WI38 (cell line): ENCODE measurements around the gene SLC1A1.

Experiments used
- H3K4me3 ChIP-seq: 2 replicates; pipeline ENCODE4 v1.5.1; 2011; ENCODE audit warnings: low read depth, mild to moderate bottlenecking, control low read depth, low read length
- TF ChIP-seq, protein P1 (sequence below): IDR thresholded peaks from 2 replicates; pipeline ENCODE4 v1.5.1; 2012; ENCODE audit warnings: low read depth, mild to moderate bottlenecking, control low read depth, low read length

SLC1A1 gene

DNA sequence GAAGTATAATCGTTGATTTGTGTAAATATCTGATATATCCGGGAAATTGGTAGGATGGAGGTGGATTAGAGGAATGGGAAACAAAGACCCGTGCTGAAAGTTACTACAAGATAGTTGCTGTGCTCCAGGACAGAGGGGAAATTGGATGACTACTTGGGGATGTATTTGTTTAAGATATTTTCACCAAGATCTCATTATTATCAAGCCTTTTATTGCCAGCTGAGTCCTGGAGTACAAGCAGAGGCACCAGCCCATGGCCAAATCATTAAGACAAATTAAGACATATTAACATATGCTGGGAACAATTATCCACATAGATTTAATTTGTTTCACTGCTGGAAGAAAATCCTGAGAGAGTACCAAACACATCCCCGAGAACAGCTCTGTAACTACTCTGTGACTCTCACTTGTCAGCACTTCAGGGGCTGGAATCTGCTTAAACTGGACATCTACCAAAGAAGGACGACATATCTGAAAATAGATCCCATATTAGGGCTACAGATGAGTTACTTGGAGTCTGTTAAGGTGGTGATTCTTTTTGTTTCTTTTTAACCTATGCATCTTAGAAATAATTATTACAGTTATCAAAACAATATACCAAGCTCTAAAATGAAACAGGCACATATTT lies 68.2 kb downstream of the SLC1A1 start:
- TF ChIP-seq, protein P1, sequence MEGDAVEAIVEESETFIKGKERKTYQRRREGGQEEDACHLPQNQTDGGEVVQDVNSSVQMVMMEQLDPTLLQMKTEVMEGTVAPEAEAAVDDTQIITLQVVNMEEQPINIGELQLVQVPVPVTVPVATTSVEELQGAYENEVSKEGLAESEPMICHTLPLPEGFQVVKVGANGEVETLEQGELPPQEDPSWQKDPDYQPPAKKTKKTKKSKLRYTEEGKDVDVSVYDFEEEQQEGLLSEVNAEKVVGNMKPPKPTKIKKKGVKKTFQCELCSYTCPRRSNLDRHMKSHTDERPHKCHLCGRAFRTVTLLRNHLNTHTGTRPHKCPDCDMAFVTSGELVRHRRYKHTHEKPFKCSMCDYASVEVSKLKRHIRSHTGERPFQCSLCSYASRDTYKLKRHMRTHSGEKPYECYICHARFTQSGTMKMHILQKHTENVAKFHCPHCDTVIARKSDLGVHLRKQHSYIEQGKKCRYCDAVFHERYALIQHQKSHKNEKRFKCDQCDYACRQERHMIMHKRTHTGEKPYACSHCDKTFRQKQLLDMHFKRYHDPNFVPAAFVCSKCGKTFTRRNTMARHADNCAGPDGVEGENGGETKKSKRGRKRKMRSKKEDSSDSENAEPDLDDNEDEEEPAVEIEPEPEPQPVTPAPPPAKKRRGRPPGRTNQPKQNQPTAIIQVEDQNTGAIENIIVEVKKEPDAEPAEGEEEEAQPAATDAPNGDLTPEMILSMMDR, result no peak
- no peak overlapping the region for H3K4me3 ChIP-seq

DNA sequence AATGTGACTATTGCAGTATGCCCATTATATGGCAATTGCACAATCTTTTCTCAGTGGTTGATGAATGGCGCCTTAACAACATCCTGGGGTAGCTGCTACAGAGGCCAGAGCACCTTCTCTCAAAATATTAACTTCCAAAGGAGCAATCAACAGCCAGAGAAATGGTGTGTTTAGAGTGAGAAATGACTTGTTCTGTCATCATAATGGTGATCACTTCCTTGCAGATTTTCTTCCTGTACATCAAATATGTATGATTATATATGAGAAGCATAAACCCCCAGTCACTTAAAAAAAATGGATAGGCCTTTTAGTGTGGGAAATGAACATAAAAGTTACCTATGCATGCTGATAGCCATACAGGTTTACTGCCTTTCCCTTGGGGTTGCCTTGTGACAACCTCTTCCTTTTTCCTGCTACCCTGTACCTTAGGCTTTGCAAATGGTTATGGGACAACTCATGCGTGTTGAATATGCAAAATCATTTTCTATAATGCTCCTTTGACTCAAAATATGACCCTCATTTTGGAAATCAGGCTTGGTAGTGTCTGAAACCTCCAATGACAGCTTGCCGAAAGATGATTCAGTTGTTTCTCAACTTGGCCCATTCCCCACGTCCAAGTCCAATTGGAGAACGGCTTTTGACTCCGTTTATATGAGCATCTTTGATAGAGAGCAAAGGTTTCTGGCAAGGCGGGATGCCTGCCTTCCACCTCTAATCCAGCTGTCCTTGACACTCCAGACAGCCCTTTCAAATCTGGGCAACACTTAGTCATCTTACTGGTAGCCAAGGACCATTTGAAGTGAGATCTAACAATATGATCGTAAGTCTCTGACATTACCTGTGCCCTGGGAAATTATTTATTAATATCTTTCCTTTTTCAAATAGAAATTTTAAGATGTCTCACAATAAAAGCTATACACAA lies 69.3 kb downstream of the SLC1A1 start:
- TF ChIP-seq, protein P1, result no peak
- H3K4me3 ChIP-seq, result no peak overlapping the region

DNA sequence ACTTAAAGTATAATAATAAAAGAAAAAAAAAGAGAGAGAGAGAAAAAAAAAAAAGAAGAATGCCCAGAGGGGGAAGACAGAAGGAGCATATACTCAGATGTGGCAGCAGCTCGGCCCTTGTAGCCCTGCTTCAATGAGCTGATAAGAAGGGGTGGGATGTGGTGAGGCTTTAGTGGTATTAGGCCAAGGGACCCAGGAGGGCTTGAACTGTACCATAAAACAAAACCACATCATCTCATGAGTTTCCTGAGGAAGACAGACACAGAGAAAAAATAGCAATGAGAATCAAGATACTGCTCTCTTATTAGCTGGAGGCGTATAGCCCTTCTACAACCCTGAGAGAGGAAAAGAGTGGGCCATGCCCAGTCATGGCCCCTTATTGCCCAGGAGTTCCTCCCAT lies 72.8 kb downstream of the SLC1A1 start:
- TF ChIP-seq, protein P1, result no peak
- no peak overlapping the region for H3K4me3 ChIP-seq

DNA sequence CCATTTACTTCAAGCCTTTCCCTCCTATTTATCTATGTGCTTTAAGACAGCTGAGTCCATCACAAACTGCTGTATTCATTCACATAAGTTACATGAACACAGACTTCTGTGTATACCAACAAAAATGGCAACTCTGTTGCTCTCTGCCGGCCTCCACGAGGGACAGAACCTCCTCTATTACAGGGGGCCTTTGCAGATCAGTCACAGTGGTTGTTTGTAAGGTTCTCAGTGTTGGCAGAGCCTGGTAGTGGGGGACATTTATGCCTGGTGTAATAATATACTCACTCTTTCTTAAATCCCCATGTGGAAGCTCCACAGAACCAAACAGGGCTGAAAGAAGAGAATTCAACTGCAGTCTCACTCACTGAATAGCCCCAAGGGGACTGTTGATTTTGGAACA lies 76.5 kb downstream of the SLC1A1 start:
- no peak overlapping the region for H3K4me3 ChIP-seq
- TF ChIP-seq, protein P1, result no peak

DNA sequence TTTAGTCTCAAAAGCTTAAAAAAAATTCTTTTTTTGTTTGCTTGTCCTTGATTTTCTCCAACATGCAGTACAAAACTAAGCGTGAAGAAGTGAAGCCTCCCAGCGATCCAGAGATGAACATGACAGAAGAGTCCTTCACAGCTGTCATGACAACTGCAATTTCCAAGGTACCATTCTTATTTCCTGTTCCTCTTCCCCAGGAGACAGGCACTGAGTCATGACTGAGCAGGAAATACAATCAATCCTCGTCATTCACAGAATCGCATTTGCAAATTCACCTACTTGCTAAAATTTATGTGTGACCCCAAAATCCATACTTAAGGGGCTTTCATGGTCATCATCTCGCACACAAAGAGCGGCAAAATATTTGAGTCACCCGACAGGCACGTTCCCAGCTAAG lies 77.3 kb downstream of the SLC1A1 start:
- TF ChIP-seq, protein P1, result no peak
- no peak overlapping the region for H3K4me3 ChIP-seq

DNA sequence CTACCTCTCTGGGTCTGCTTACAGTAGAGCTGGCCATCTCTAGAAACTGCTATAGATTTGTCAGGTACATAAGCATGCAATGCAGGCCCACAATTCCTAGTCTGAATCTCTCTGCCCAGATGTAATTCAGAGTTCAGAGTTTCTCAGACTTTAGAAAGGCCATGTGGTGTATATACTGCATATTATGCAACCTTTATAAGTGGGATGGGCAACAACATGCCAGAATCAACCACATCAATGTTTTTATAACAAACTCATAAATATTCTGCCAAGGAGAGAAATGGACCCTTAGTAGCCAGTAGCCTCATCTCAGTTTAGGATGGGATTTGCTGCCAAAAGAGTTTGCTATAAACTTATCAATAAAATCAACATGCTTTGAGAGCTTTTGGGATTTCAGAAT lies 78.8 kb downstream of the SLC1A1 start:
- no peak overlapping the region for H3K4me3 ChIP-seq
- TF ChIP-seq, protein P1, result no peak
